GM12878 (cell line): Measurements from ENCODE around the gene SRSF12.

ENCODE experiments used
- EGR1 ChIP-seq, 2 experiments: IDR thresholded peaks; 1 replicate in 1 of 2; 2 replicates in 1 of 2; pipeline ENCODE4 v1.6.1; 2011 to 2012; ENCODE audit warnings: low read depth in 2 of 2, low read length in 2 of 2, borderline replicate concordance in 1 of 2, mild to moderate bottlenecking in 1 of 2, moderate library complexity in 1 of 2
- TARDBP ChIP-seq: IDR thresholded peaks from 2 replicates; pipeline ENCODE4 v1.6.1; 2016; ENCODE audit warnings: borderline replicate concordance
- TF ChIP-seq, protein P1 (sequence below), 3 experiments: IDR thresholded peaks in 2 of 3; conservative IDR thresholded peaks in 1 of 3; 2 replicates each; pipeline ENCODE4 v1.5.1; 2011; ENCODE audit warnings: low read depth in 3 of 3, low read length in 3 of 3, mild to moderate bottlenecking in 3 of 3, control low read depth in 2 of 3, moderate library complexity in 2 of 3, inconsistent platforms in 1 of 3, mixed read lengths in 1 of 3; ENCODE audit not compliant: control insufficient read depth in 2 of 3, insufficient read depth in 1 of 3; ENCODE audit errors: extremely low read depth in 1 of 3
- TF ChIP-seq, protein P2 (sequence below): IDR thresholded peaks from 2 replicates; pipeline ENCODE4 v1.6.1; 2012; ENCODE audit warnings: low read depth, low read length, improper control_type of control experiment

DNA sequence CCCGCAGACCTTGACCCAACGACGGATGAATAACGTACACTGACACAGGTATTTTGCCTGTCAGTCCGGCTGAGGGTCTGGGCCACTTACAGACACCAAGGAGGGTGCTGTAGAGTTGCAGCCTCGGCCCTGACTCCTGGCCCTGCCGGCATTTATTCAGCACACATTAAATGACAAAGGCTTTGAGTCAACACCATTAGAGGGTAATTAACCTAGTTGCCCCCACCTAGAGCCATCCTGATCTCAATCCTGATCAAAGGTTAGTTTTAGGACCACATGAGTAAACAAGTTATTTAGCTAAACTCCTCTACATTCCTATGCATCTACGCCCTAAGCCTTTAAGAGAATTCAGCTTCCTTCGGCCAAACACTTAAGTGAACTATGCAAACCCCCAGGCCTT is 16.1 kb upstream of the SRSF12 start:
- TF ChIP-seq, protein P1, sequence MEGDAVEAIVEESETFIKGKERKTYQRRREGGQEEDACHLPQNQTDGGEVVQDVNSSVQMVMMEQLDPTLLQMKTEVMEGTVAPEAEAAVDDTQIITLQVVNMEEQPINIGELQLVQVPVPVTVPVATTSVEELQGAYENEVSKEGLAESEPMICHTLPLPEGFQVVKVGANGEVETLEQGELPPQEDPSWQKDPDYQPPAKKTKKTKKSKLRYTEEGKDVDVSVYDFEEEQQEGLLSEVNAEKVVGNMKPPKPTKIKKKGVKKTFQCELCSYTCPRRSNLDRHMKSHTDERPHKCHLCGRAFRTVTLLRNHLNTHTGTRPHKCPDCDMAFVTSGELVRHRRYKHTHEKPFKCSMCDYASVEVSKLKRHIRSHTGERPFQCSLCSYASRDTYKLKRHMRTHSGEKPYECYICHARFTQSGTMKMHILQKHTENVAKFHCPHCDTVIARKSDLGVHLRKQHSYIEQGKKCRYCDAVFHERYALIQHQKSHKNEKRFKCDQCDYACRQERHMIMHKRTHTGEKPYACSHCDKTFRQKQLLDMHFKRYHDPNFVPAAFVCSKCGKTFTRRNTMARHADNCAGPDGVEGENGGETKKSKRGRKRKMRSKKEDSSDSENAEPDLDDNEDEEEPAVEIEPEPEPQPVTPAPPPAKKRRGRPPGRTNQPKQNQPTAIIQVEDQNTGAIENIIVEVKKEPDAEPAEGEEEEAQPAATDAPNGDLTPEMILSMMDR (IDR thresholded peaks at IDR 0.05 in 2 of 3, conservative IDR thresholded peaks at IDR 0.05 in 1 of 3; ENCODE audit: control insufficient read depth in 2 of 3, extremely low read depth in 1 of 3, insufficient read depth in 1 of 3, low read depth in 3 of 3, low read length in 3 of 3): no peak
- no peak for TF ChIP-seq TARDBP
- no peak for TF ChIP-seq EGR1 (IDR thresholded peaks at IDR 0.05; ENCODE audit: borderline replicate concordance in 1 of 2, low read depth in 2 of 2, low read length in 2 of 2)
- TF ChIP-seq, protein P2, sequence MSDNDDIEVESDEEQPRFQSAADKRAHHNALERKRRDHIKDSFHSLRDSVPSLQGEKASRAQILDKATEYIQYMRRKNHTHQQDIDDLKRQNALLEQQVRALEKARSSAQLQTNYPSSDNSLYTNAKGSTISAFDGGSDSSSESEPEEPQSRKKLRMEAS: no peak
